ENCODE data around the gene NUP133. TPM values are rescaled to one million over a fixed set of nuclear protein-coding genes. Genes with fewer than 3 reads are reported as not detected.

Gene NUP133
- total and polyA plus RNA-seq, 2 donors (not counting 3 experiments of a cell fraction or from before 2014, with no cell fraction given) = 13.4 to 43.2 TPM

GRCh38 chr1:229447809-229448252 lies 60.3 kb downstream of the NUP133 start:
- H2AFZ ChIP-seq (ENCODE audit: low read depth, low read length) = no peak overlapping the region
- dilution Hi-C loops (cut with MboI; ENCODE audit: extremely low pct_ligation_motif_present, low sequenced_read_pairs) = no loop called here

More at GRCh38 chr1:229447809-229448252, 60.3 kb downstream of the NUP133 start:
- no peaks in the 10 kb centered on the region for H3K9me3 ChIP-seq (replicated peaks; ENCODE audit: control insufficient read depth, insufficient read depth, low read length)
- H3K79me2 ChIP-seq (ENCODE audit: control insufficient read depth, insufficient read depth, low read length) = no peaks in the 10 kb centered on the region
- H3K4me1 ChIP-seq (ENCODE audit: control insufficient read depth, extremely low read depth, insufficient read depth, low read length) = no peaks in the 10 kb centered on the region
- no peaks in the 10 kb centered on the region for H3K9me1 ChIP-seq (replicated peaks; ENCODE audit: control insufficient read depth, extremely low read depth, insufficient read depth, low read length)
- ChIA-PET POLR2A (no interaction called here), CTCF (no interaction called here)
- H3K9ac ChIP-seq (replicated peaks; ENCODE audit: extremely low read depth, insufficient read depth, low read length) = no peak overlapping the region
- DNase-seq (ENCODE audit: low read depth, low spot score) (no peak), FAIRE-seq (no peak)
- no peak overlapping the region for H3K4me3 ChIP-seq (replicated peaks in 1 of 3; ENCODE audit: insufficient read depth in 1 of 3, low read depth in 1 of 3, low read length in 3 of 3)
- no peaks in the 10 kb centered on the region for H3K27me3 ChIP-seq (ENCODE audit: control insufficient read depth in 2 of 2, insufficient read depth in 2 of 2, low read length in 2 of 2)
- no TSS peak for BruUV-seq (replicated peaks)
- H3K36me3 ChIP-seq (ENCODE audit: control insufficient read depth in 2 of 2, extremely low read depth in 1 of 2, insufficient read depth in 2 of 2, low read length in 2 of 2) = peaks cover 0 to 4% of the 10 kb centered on the region in 2 experiments
- H4K20me1 ChIP-seq (replicated peaks; ENCODE audit: control insufficient read depth, extremely low read depth, insufficient read depth, low read length) = no peaks in the 10 kb centered on the region
- no peak overlapping the region for H3K4me2 ChIP-seq (ENCODE audit: insufficient read depth, low read length)
- TF ChIP-seq FOS (IDR thresholded peaks at IDR 0.05; ENCODE audit: borderline replicate concordance, insufficient read depth, low read length) (no peak), MYC (IDR thresholded peaks at IDR 0.05; ENCODE audit: low read depth, low read length) (no peak), MAX (IDR thresholded peaks at IDR 0.05; ENCODE audit: insufficient read depth, insufficient read length) (no peak), GATA2 (IDR thresholded peaks at IDR 0.05; ENCODE audit: insufficient read depth, insufficient read length, low read depth, low read length) (no peak), POLR2A (IDR thresholded peaks at IDR 0.05; ENCODE audit: low read depth, low read length) (no peak), JUN (IDR thresholded peaks at IDR 0.05; ENCODE audit: borderline replicate concordance, insufficient read depth, insufficient read length, low read depth) (no peak), POLR2AphosphoS5 (IDR thresholded peaks at IDR 0.05; ENCODE audit: insufficient read depth, low read depth, low read length) (no peak), EZH2 (IDR thresholded peaks at IDR 0.05; ENCODE audit: borderline replicate concordance, low read depth, low read length, severe bottlenecking) (no peak), CTCF (IDR thresholded peaks at IDR 0.05; ENCODE audit: extremely low read depth in 1 of 2, insufficient read depth in 1 of 2, low read depth in 1 of 2, low read length in 2 of 2) (no peak)
- intact Hi-C loops (cut with micrococcal nuclease) = no loop called here
- H3K27ac ChIP-seq (ENCODE audit: insufficient read depth, low read depth, low read length) = no peak overlapping the region

Measured in endothelial cell of umbilical vein (primary cell).